Measurements from ENCODE around the gene TES. TPM values are rescaled to one million over a fixed set of nuclear protein-coding genes. Genes with fewer than 3 reads are reported as not detected.

The TES gene
- total RNA-seq, 1 experiment from 2014 or later = 207 TPM

DNA sequence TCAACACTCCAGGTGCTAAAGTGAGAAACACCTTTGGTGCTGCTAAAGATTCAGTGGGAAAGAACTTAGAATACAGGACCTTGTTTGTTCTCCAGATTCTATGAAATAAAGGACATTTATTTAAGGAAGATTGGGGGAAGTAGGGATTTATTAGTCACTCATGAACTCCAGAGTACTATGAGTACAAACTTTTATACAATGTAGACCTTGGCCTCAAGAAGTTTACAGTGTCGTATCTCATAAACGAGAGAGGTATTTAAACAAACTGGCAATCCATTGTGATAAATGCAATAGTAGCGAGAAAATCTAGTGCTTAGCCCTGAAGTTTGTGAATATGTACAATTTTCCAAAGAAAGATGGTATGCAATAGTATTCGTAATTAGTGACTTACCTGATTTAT is 59.1 kb downstream of the TES start:
- TF ChIP-seq, protein P1, sequence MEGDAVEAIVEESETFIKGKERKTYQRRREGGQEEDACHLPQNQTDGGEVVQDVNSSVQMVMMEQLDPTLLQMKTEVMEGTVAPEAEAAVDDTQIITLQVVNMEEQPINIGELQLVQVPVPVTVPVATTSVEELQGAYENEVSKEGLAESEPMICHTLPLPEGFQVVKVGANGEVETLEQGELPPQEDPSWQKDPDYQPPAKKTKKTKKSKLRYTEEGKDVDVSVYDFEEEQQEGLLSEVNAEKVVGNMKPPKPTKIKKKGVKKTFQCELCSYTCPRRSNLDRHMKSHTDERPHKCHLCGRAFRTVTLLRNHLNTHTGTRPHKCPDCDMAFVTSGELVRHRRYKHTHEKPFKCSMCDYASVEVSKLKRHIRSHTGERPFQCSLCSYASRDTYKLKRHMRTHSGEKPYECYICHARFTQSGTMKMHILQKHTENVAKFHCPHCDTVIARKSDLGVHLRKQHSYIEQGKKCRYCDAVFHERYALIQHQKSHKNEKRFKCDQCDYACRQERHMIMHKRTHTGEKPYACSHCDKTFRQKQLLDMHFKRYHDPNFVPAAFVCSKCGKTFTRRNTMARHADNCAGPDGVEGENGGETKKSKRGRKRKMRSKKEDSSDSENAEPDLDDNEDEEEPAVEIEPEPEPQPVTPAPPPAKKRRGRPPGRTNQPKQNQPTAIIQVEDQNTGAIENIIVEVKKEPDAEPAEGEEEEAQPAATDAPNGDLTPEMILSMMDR (IDR thresholded peaks at IDR 0.05; ENCODE audit: insufficient read depth in 1 of 2, low read depth in 1 of 2, low read length in 1 of 2, severe bottlenecking in 1 of 2, unreplicated experiment in 1 of 2) = no peak
- Mint-ChIP-seq H3K27ac (ENCODE audit: unreplicated experiment) (no peak overlapping the region), H3K9me3 (ENCODE audit: unreplicated experiment) (peaks cover 6% of the 10 kb centered on the region), H3K27me3 (ENCODE audit: insufficient read depth, unreplicated experiment) (no peaks in the 10 kb centered on the region), H3K36me3 (ENCODE audit: insufficient read depth, unreplicated experiment) (no peaks in the 10 kb centered on the region), H3K4me3 (ENCODE audit: unreplicated experiment) (no peak overlapping the region), H3K4me1 (ENCODE audit: low read depth, unreplicated experiment) (peaks cover 27% of the 10 kb centered on the region)
- Histone ChIP-seq H3K4me1 (peaks cover 37% of the 10 kb centered on the region), H3K36me3 (ENCODE audit: control insufficient read depth, insufficient read depth, low read length) (no peaks in the 10 kb centered on the region), H3K4me3 (ENCODE audit: low read depth, low read length) (no peak overlapping the region), H3K27me3 (replicated peaks; ENCODE audit: control insufficient read depth, insufficient read depth, low read length) (no peaks in the 10 kb centered on the region), H3K9me3 (no peaks in the 10 kb centered on the region)
- ChIA-PET POLR2A (no interaction called here), CTCF (no interaction called here)
- intact Hi-C loops (cut with micrococcal nuclease; ENCODE audit: unreplicated experiment) = no loop called here
- DNase-seq = no peak
- no TSS peak for BruUV-seq (replicated peaks)

DNA sequence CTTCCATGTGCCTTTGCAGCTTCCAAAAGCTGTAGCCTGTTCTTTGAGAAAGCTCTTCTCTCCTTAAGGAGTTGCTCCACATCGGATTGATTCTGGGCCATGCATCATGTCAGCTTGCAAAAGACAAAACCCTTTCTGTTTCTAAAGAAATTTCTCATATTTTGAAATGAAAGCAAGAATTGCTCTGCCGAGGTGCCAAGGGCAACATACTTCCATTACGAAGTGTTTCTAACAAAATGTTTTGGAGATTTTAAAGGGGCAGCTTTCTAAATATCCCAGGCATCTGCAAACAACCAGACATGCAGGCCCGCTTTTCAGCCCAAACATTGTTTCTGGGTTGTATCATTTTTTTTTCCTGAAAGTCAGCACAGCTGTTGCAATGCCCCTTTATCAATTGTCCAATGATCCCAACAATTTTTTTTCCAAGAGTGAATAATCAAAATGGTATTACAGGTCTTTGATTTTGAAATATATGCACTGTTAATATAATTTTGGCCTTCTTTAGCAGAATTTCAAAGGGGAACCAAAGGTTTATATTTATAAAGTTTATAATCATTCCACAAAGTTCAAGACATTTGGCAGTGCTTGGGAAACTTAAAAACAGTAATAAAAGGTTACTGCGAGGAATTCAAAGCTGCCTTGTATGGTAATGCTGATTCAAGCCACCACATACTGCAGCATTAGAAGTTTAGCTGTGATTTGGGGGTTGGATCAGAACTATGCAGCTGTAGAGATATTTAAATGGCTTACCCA is 61.0 kb downstream of the TES start:
- H3K27me3 Mint-ChIP-seq (ENCODE audit: insufficient read depth, unreplicated experiment) = no peaks in the 10 kb centered on the region
- H3K4me1 Mint-ChIP-seq (ENCODE audit: low read depth, unreplicated experiment) = peaks cover 23% of the 10 kb centered on the region
- H3K27ac Mint-ChIP-seq (ENCODE audit: unreplicated experiment) = no peak overlapping the region
- no peak overlapping the region for H3K4me3 Mint-ChIP-seq (ENCODE audit: unreplicated experiment)
- peaks cover 11% of the 10 kb centered on the region for H3K9me3 Mint-ChIP-seq (ENCODE audit: unreplicated experiment)
- H3K36me3 Mint-ChIP-seq (ENCODE audit: insufficient read depth, unreplicated experiment) = no peaks in the 10 kb centered on the region
- intact Hi-C loops (cut with micrococcal nuclease; ENCODE audit: unreplicated experiment) = loop anchor here (5.0 kb wide), 2 partner anchors 66 to 536 kb away; no protein-coding TSS in a partner anchor
- Histone ChIP-seq H3K4me1 (peaks cover 39% of the 10 kb centered on the region), H3K36me3 (ENCODE audit: control insufficient read depth, insufficient read depth, low read length) (no peaks in the 10 kb centered on the region), H3K27me3 (replicated peaks; ENCODE audit: control insufficient read depth, insufficient read depth, low read length) (no peaks in the 10 kb centered on the region), H3K9me3 (no peaks in the 10 kb centered on the region; the same call in 1 of the 2 replicates), H3K4me3 (ENCODE audit: low read depth, low read length) (no peak overlapping the region)
- no peak for DNase-seq
- CTCF ChIA-PET = no interaction called here
- POLR2A ChIA-PET = no interaction called here
- no TSS peak for BruUV-seq (replicated peaks)
- TF ChIP-seq, protein P1 (IDR thresholded peaks at IDR 0.05; ENCODE audit: insufficient read depth in 1 of 2, low read depth in 1 of 2, low read length in 1 of 2, severe bottlenecking in 1 of 2, unreplicated experiment in 1 of 2) = no peak

DNA sequence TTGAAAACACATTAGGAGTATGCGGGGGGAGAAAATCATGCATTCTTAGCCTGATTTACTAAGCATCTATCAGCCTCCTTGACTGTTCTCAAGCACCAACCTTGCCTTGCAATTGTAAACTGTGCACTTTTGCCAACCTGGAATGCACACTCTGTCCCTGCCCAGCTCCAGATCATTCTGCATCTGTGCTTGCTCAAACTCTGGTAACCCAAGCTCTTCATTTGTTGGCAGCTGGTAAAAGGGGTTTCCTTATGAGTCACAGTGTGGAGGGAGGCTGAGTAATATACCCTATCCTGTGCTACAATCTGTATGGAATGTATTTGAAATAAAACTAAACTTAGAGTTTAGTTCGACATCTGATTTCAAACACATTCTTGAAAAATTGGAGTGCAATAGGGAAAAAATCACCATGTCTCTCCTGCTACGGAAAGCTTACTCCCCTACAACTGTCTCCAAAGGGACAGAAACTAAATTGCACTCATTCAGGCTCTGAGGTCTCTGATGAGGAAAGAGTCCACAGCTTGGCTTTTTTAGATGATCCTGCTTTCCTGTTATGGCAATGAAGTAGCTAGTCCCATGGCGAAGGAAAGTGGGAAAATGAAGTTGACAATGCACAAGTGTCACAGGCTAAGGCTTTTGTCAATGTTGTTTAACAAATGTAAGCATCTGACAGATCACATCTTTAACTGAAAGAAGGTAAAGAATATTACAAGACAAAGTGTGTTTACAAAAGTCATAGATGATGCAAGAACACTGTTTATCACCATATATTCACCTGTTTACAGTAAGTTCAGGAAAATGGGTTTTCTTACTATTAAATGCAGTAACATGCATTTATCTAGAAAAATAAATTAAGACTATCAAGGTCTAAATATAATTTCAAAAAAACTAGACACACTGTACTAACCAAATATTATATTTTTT is 61.9 kb downstream of the TES start:
- H3K9me3 ChIP-seq = no peaks in the 10 kb centered on the region; the same call in 1 of the 2 replicates
- H3K27me3 ChIP-seq (replicated peaks; ENCODE audit: control insufficient read depth, insufficient read depth, low read length) = no peaks in the 10 kb centered on the region
- H3K36me3 Mint-ChIP-seq (ENCODE audit: insufficient read depth, unreplicated experiment) = no peaks in the 10 kb centered on the region
- intact Hi-C loops (cut with micrococcal nuclease; ENCODE audit: unreplicated experiment) = loop anchor here (5.0 kb wide), 2 partner anchors 65 to 535 kb away; no protein-coding TSS in a partner anchor
- H3K4me1 ChIP-seq = peaks cover 39% of the 10 kb centered on the region
- CTCF ChIA-PET = no interaction called here
- no peaks in the 10 kb centered on the region for H3K27me3 Mint-ChIP-seq (ENCODE audit: insufficient read depth, unreplicated experiment)
- peaks cover 11% of the 10 kb centered on the region for H3K9me3 Mint-ChIP-seq (ENCODE audit: unreplicated experiment)
- H3K4me3 ChIP-seq (ENCODE audit: low read depth, low read length) = no peak overlapping the region
- POLR2A ChIA-PET = no interaction called here
- H3K4me3 Mint-ChIP-seq (ENCODE audit: unreplicated experiment) = no peak overlapping the region
- no peak overlapping the region for H3K27ac Mint-ChIP-seq (ENCODE audit: unreplicated experiment)
- H3K36me3 ChIP-seq (ENCODE audit: control insufficient read depth, insufficient read depth, low read length) = no peaks in the 10 kb centered on the region
- no peak for DNase-seq
- H3K4me1 Mint-ChIP-seq (ENCODE audit: low read depth, unreplicated experiment) = peaks cover 23% of the 10 kb centered on the region
- TF ChIP-seq, protein P1 (IDR thresholded peaks at IDR 0.05; ENCODE audit: insufficient read depth in 1 of 2, low read depth in 1 of 2, low read length in 1 of 2, severe bottlenecking in 1 of 2, unreplicated experiment in 1 of 2) = no peak
- BruUV-seq (replicated peaks) = no TSS peak
